Adipocyte (in vitro differentiated cells): ENCODE data around the gene GFPT1.
A peak's percentile ranks its signal among the peaks of the same experiment; 100 is the strongest.
"Not testable (repeated sequence)": the region's sequence is repeated elsewhere in the genome, so short reads cannot be mapped to it uniquely, and the experiment has no call there.

Source experiments
- DNase-seq: peaks from one replicate; pipeline ENCODE4 v3.0.0-alpha.2; 2015; ENCODE audit warnings: low read depth
- H3K27me3 ChIP-seq: replicated peaks from 2 replicates; pipeline ENCODE4 v1.7.0; 2013; ENCODE audit warnings: mild to moderate bottlenecking, low read length, moderate library complexity; ENCODE audit not compliant: control insufficient read depth, insufficient read depth
- H3K36me3 ChIP-seq: 2 replicates; pipeline ENCODE4 v1.7.0; 2013; ENCODE audit warnings: low read length, mild to moderate bottlenecking, moderate library complexity; ENCODE audit not compliant: control insufficient read depth, insufficient read depth, severe bottlenecking
- H3K4me1 ChIP-seq: 2 replicates; pipeline ENCODE4 v1.7.0; 2013; ENCODE audit warnings: mild to moderate bottlenecking, low read length, moderate library complexity; ENCODE audit not compliant: control insufficient read depth, insufficient read depth
- H3K4me3 ChIP-seq: 2 replicates; pipeline ENCODE4 v1.7.0; 2013; ENCODE audit warnings: mild to moderate bottlenecking, low read length, moderate library complexity
- H3K9ac ChIP-seq: 2 replicates; pipeline ENCODE4 v1.7.0; 2013; ENCODE audit warnings: mild to moderate bottlenecking, low read length, moderate library complexity
- H3K9me3 ChIP-seq: 2 replicates; pipeline ENCODE4 v1.7.0; 2013; ENCODE audit warnings: mild to moderate bottlenecking, low read length, moderate library complexity; ENCODE audit not compliant: control insufficient read depth

GFPT1 gene

DNA sequence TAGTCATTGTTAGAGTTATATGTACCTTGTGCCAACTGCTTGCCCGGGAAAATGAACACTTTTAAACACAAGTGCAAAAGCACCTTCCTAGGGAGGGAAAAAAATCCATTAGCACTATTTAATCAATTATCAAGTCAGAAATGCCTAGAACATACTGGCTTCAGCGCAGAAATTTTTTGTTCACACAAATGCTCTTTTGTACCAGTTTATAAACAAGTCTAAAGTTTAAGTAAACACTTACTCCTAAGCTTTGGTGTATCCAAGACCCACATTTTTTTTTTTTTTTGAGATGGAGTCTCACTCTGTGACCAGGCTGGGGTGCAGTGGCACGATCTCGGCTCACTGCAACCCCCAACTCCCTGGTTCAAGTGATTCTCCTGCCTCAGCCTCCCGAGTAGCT lies 30.6 kb downstream of the GFPT1 start:
- H3K9ac ChIP-seq, result no peak overlapping the region
- H3K27me3 ChIP-seq, result no peaks in the 10 kb centered on the region
- H3K4me1 ChIP-seq, result no peaks in the 10 kb centered on the region
- no peak overlapping the region for H3K4me3 ChIP-seq
- H3K9me3 ChIP-seq, result no peaks in the 10 kb centered on the region
- DNase-seq, result no peak
- peaks cover 100% of the 10 kb centered on the region for H3K36me3 ChIP-seq

DNA sequence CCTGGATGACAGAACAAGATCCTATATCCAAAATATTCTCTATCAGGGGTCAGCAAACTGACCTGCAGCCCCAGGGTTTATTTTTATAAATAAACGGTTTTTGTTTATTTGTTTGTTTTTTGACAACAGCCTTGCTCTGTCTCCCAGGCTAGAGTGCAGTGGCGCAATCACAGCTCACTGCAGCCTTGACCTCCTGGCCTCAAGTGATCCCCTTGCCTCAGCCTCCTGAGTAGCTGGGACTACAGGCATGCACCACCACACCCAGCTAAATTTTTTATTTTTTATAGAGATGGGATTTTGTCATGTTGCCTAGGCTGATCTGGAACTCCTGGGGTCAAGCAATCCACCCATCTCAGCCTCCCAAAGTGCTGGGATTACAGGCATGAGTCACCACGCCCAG lies 32.1 kb downstream of the GFPT1 start:
- H3K4me3 ChIP-seq, DNase-seq, H3K9ac ChIP-seq, H3K4me1 ChIP-seq, H3K9me3 ChIP-seq, H3K27me3 ChIP-seq: not testable (repeated sequence)
- peaks cover 100% of the 10 kb centered on the region for H3K36me3 ChIP-seq

- H3K36me3 ChIP-seq, result peaks cover 100% of the 10 kb centered on the region
- no peak for DNase-seq
- no peak overlapping the region for H3K9ac ChIP-seq
These were observed 33.7 kb downstream of the GFPT1 start for GRCh38 chr2:69353360-69353759.

GRCh38 chr2:69348781-69349180 lies 38.2 kb downstream of the GFPT1 start:
- DNase-seq, result no peak
- peaks cover 100% of the 10 kb centered on the region for H3K36me3 ChIP-seq
- H3K4me1 ChIP-seq, result peaks cover 24% of the 10 kb centered on the region
- H3K9ac ChIP-seq, result no peak overlapping the region
- no peak overlapping the region for H3K4me3 ChIP-seq
- H3K9me3 ChIP-seq, result no peaks in the 10 kb centered on the region
- no peaks in the 10 kb centered on the region for H3K27me3 ChIP-seq

More at GRCh38 chr2:69353360-69353759, 33.7 kb downstream of the GFPT1 start:
- Histone ChIP-seq H3K27me3 (no peaks in the 10 kb centered on the region), H3K4me1 (no peaks in the 10 kb centered on the region), H3K9me3 (no peaks in the 10 kb centered on the region), H3K4me3 (no peak overlapping the region)

GRCh38 chr2:69345434-69345833 lies 41.6 kb downstream of the GFPT1 start:
- Histone ChIP-seq H3K27me3 (no peaks in the 10 kb centered on the region), H3K36me3 (peaks cover 100% of the 10 kb centered on the region), H3K9ac (peak overlapping the region; percentile 17), H3K4me3 (no peak overlapping the region), H3K4me1 (peaks cover 31% of the 10 kb centered on the region), H3K9me3 (no peaks in the 10 kb centered on the region)
- DNase-seq, result peak; percentile 65

- Histone ChIP-seq H3K9ac (no peak overlapping the region), H3K4me1 (peaks cover 37% of the 10 kb centered on the region), H3K9me3 (no peaks in the 10 kb centered on the region), H3K27me3 (no peaks in the 10 kb centered on the region), H3K4me3 (no peak overlapping the region), H3K36me3 (peaks cover 100% of the 10 kb centered on the region)
- no peak for DNase-seq
These were observed 42.7 kb downstream of the GFPT1 start for GRCh38 chr2:69344305-69344704.

DNA sequence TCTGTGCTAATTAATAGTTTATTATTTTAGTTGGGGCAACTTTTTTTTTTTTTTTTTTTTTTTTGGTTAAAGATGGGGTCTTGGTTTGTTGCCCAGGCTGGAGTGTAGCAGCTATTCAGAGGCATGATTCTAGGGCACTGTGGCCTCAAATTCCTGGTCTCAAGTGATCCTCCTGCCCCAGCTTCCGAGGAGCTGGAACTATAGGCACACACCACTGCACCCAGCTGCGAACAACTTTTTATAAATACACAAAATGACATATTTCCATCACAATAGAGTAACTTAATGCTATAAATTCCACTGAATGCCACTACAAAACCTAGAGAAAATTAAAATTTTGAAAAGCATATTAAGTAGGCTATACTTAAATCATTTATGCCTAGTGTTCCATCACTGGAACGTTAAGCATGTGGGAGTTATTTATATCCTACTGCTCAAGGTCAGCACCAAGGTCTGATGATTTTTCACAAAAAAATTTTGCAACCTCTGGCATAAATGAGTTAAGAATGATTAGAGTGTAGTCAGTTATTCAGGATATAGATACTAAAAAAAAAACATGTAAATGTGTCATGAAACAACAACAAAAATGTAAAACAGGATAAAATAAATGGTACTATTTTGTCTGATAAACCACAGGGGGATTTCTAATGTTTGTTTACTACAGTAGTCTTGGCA lies 46.8 kb downstream of the GFPT1 start:
- peak; percentile 36 for DNase-seq
- peaks cover 100% of the 10 kb centered on the region for H3K36me3 ChIP-seq

GRCh38 chr2:69335311-69335710 lies 51.7 kb downstream of the GFPT1 start:
- H3K9me3 ChIP-seq, result no peaks in the 10 kb centered on the region
- peaks cover 12% of the 10 kb centered on the region for H3K4me1 ChIP-seq
- H3K4me3 ChIP-seq, result no peak overlapping the region
- peak; percentile 64 for DNase-seq
- peaks cover 96% of the 10 kb centered on the region for H3K36me3 ChIP-seq
- H3K27me3 ChIP-seq, result no peaks in the 10 kb centered on the region
- no peak overlapping the region for H3K9ac ChIP-seq

More for the DNA sequence above, 46.8 kb downstream of the GFPT1 start:
- no peak overlapping the region for H3K4me3 ChIP-seq
- peaks cover 31% of the 10 kb centered on the region for H3K4me1 ChIP-seq
- H3K9me3 ChIP-seq, result no peaks in the 10 kb centered on the region
- no peaks in the 10 kb centered on the region for H3K27me3 ChIP-seq
- peak overlapping the region; percentile 43 for H3K9ac ChIP-seq

DNA sequence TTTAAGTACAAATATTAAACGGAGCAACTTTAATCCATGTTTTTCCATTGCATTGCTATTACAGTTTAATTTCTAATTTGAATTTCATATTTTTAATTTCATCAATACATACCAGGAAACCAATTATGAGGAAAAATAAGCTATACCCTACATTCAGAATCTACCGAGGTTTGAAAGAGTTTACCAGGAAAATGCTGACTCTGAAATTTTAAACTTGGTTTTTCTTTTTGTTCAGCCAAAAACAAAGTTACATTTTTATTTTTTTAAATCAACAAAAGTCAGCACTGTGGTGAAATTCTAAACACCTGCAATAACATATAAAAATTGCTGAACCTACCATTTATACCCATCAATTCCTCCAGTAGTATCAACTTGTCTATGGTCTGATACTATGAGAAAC lies 53.7 kb downstream of the GFPT1 start:
- H3K36me3 ChIP-seq, result peaks cover 96% of the 10 kb centered on the region
- no peak for DNase-seq
- peaks cover 7% of the 10 kb centered on the region for H3K4me1 ChIP-seq
- no peak overlapping the region for H3K4me3 ChIP-seq
- H3K27me3 ChIP-seq, result no peaks in the 10 kb centered on the region
- no peaks in the 10 kb centered on the region for H3K9me3 ChIP-seq
- no peak overlapping the region for H3K9ac ChIP-seq

DNA sequence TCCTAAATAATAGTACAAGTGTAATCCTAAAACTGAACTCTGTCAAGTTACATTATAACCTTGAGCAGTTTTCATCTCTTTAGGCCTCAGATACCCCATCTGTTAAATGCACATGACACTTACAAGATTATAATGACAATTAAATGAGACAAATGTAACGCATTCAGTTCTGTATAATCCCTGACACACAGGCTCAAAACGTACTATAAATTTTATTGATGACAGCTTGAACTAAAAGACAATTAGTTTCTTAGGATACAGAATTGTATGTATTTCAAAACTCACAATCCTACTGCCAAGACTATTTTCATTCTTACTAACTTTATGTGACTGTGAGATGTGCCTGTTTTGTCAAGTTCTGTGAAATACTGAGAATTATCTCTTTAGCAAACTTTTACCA lies 56.2 kb downstream of the GFPT1 start:
- DNase-seq, result no peak
- peaks cover 96% of the 10 kb centered on the region for H3K36me3 ChIP-seq
- H3K27me3 ChIP-seq, result no peaks in the 10 kb centered on the region
- no peak overlapping the region for H3K9ac ChIP-seq
- no peak overlapping the region for H3K4me3 ChIP-seq
- H3K9me3 ChIP-seq, result no peaks in the 10 kb centered on the region
- peaks cover 5% of the 10 kb centered on the region for H3K4me1 ChIP-seq

GRCh38 chr2:69322631-69323030 lies 64.4 kb downstream of the GFPT1 start:
- H3K9ac ChIP-seq, result no peak overlapping the region
- no peaks in the 10 kb centered on the region for H3K4me1 ChIP-seq
- H3K36me3 ChIP-seq, result peaks cover 87% of the 10 kb centered on the region
- no peak for DNase-seq
- H3K4me3 ChIP-seq, result no peak overlapping the region
- no peaks in the 10 kb centered on the region for H3K9me3 ChIP-seq
- no peaks in the 10 kb centered on the region for H3K27me3 ChIP-seq

GRCh38 chr2:69316550-69316949 lies 70.5 kb downstream of the GFPT1 start:
- Histone ChIP-seq H3K36me3 (peaks cover 53% of the 10 kb centered on the region), H3K9me3 (no peaks in the 10 kb centered on the region)

More at GRCh38 chr2:69316550-69316949, 70.5 kb downstream of the GFPT1 start:
- Histone ChIP-seq H3K4me3 (no peak overlapping the region), H3K27me3 (no peaks in the 10 kb centered on the region), H3K4me1 (peaks cover 6% of the 10 kb centered on the region), H3K9ac (no peak overlapping the region)
- DNase-seq, result no peak
